ENCODE data around the gene FAM234A.
"Not testable (repeated sequence)": the region's sequence is repeated elsewhere in the genome, so short reads cannot be mapped to it uniquely, and the experiment has no call there.

FAM234A gene

GRCh38 chr16:234468-235305 is at the start of gene FAM234A:
TSS of gene FAM234A (plus strand) at chr16:234821. CDS start at chr16:254414, 19,593 bp downstream.
- peak; percentile 92 for DNase-seq (ENCODE audit: low read depth)

GRCh38 chr16:185213-185612 is 49.4 kb upstream of the FAM234A start:
- DNase-seq (ENCODE audit: low read depth): no peak

- DNase-seq (ENCODE audit: low read depth): no peak
These were observed 48.9 kb upstream of the FAM234A start for GRCh38 chr16:185691-186090.

- no peak for DNase-seq (ENCODE audit: low read depth)
These were observed 47.3 kb upstream of the FAM234A start for GRCh38 chr16:187330-187729.

- DNase-seq (ENCODE audit: low read depth): no peak
These were observed 45.9 kb upstream of the FAM234A start for GRCh38 chr16:188674-189073.

- DNase-seq (ENCODE audit: low read depth): no peak
These were observed 44.9 kb upstream of the FAM234A start for GRCh38 chr16:189604-190186.

- no peak for DNase-seq (ENCODE audit: low read depth)
These were observed 42.8 kb upstream of the FAM234A start for GRCh38 chr16:191831-192230.

GRCh38 chr16:192686-193085 is 41.9 kb upstream of the FAM234A start:
- DNase-seq (ENCODE audit: low read depth): no peak

- no peak for DNase-seq (ENCODE audit: low read depth)
These were observed 41.2 kb upstream of the FAM234A start for GRCh38 chr16:193441-193840.

GRCh38 chr16:194516-194915 is 40.1 kb upstream of the FAM234A start:
- DNase-seq (ENCODE audit: low read depth): no peak

- no peak for DNase-seq (ENCODE audit: low read depth)
These were observed 34.2 kb upstream of the FAM234A start for GRCh38 chr16:200388-200787.

- no peak for DNase-seq (ENCODE audit: low read depth)
These were observed 31.4 kb upstream of the FAM234A start for GRCh38 chr16:203246-203645.

GRCh38 chr16:204046-204445 is 30.6 kb upstream of the FAM234A start:
- DNase-seq (ENCODE audit: low read depth): not testable (repeated sequence)

GRCh38 chr16:209359-209758 is 25.3 kb upstream of the FAM234A start:
- DNase-seq (ENCODE audit: low read depth): not testable (repeated sequence)

- not testable (repeated sequence) for DNase-seq (ENCODE audit: low read depth)
These were observed 22.9 kb upstream of the FAM234A start for GRCh38 chr16:211631-212180.

- DNase-seq (ENCODE audit: low read depth): no peak
These were observed 21.6 kb upstream of the FAM234A start for GRCh38 chr16:212999-213398.

GRCh38 chr16:220021-220420 is 14.6 kb upstream of the FAM234A start:
- DNase-seq (ENCODE audit: low read depth): no peak

GRCh38 chr16:228151-228851 is 6.3 kb upstream of the FAM234A start:
- DNase-seq (ENCODE audit: low read depth): no peak

GRCh38 chr16:228852-229730 is 5.5 kb upstream of the FAM234A start, which contains the start of gene LUC7L:
TSS of gene LUC7L (minus strand) at chr16:229449. CDS start at chr16:229339, 110 bp downstream.
- peak; percentile 81 for DNase-seq (ENCODE audit: low read depth)

- DNase-seq (ENCODE audit: low read depth): no peak
These were observed 4.8 kb upstream of the FAM234A start for GRCh38 chr16:229731-230281.

- DNase-seq (ENCODE audit: low read depth): not testable (repeated sequence)
These were observed 4.3 kb upstream of the FAM234A start for GRCh38 chr16:230351-230750.
